ENCODE data around the gene UBE2G1.

GRCh38 chr17:4333041-4333440 is 33.4 kb downstream of the UBE2G1 start:
- TF ChIP-seq POLR2A (IDR thresholded peaks at IDR 0.05; ENCODE audit: low read length) = no peak
- TF ChIP-seq ZFP36 (IDR thresholded peaks at IDR 0.05; ENCODE audit: borderline replicate concordance, partially characterized antibody) = no peak
- no peak for TF ChIP-seq CTCF (IDR thresholded peaks at IDR 0.05)
- TF ChIP-seq, protein P1, sequence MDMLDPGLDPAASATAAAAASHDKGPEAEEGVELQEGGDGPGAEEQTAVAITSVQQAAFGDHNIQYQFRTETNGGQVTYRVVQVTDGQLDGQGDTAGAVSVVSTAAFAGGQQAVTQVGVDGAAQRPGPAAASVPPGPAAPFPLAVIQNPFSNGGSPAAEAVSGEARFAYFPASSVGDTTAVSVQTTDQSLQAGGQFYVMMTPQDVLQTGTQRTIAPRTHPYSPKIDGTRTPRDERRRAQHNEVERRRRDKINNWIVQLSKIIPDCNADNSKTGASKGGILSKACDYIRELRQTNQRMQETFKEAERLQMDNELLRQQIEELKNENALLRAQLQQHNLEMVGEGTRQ (IDR thresholded peaks at IDR 0.05) = no peak
- TF ChIP-seq EP300 (IDR thresholded peaks at IDR 0.05) = no peak
- TF ChIP-seq NR3C1 (IDR thresholded peaks at IDR 0.05) = no peak
- TF ChIP-seq FOSL2 (IDR thresholded peaks at IDR 0.05) = no peak
- no peak for TF ChIP-seq FOSL2 (CRISPR knock-in tag; IDR thresholded peaks at IDR 0.05)
- TF ChIP-seq NFE2L2 (conservative IDR thresholded peaks at IDR 0.05; ENCODE audit: low read length) = no peak
- TF ChIP-seq MAZ (IDR thresholded peaks at IDR 0.05; ENCODE audit: borderline replicate concordance, low read depth, low read length) = no peak
- TF ChIP-seq REST (IDR thresholded peaks at IDR 0.05) = no peak
